Measurements from ENCODE around the gene CENPQ. TPM values are rescaled to one million over a fixed set of nuclear protein-coding genes. Genes with fewer than 3 reads are reported as not detected.

CENPQ gene
- total RNA-seq, 2 experiments from 2014 or later: 17.6 to 18.4 TPM

DNA sequence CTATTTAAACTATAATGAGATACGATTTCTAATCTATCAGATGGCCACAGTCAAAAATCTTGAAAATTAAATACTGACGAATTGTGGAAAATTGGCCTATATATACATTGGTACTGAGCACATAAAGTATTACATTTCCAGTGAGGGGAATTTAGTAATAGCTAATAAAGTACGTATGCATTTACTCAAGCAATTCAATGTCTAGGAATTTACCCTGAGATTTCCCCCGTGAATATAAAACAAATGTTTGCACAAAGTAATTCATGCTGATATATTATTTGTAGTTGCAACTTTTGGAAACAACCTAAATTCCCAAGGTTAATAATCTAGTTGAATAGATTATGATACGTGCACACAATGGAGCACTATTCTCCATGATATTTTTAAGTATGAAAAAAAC, 72.6 kb downstream of the CENPQ start:
- POLR2A ChIA-PET: no interaction called here
- CTCF ChIA-PET: no interaction called here

DNA sequence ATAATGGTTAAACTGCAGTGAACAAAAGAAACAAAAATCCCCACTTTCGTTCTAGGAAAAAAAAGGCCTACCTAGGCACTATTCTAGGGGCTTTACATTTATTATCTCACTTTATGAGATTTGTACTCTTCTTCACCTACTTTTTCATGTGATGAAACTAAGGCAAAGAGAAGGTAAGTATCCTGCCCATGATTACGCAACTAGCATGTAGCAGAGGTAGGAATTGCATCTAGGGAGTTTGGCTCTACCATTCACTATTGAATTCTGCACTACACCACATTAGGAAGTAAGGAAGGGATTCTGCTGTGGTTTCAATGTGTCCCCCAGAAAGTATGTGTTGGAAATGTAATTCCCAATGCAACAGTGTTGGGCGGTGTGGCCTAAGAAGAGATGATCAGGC, 75.9 kb downstream of the CENPQ start:
- ChIA-PET POLR2A (no interaction called here), CTCF (no interaction called here)

DNA sequence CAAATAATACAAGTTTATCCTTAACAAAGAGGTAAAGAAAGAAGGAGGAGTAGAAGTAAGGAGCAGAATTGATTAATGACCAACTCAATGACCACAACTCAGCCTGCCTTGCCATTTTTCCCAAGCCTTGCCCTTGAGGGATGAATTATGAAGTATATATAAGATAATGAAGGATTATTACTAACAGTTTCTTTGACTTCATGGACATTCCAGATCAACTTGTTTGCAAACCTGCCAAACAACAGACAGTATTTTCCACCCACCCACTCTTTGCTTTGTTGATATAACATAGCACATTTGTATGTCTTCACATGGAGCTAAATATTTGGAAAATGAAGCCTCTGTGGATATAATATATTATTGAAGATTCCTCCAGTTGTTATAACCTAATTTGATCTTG, 77.4 kb downstream of the CENPQ start:
- ChIA-PET CTCF (no interaction called here), POLR2A (no interaction called here)

DNA sequence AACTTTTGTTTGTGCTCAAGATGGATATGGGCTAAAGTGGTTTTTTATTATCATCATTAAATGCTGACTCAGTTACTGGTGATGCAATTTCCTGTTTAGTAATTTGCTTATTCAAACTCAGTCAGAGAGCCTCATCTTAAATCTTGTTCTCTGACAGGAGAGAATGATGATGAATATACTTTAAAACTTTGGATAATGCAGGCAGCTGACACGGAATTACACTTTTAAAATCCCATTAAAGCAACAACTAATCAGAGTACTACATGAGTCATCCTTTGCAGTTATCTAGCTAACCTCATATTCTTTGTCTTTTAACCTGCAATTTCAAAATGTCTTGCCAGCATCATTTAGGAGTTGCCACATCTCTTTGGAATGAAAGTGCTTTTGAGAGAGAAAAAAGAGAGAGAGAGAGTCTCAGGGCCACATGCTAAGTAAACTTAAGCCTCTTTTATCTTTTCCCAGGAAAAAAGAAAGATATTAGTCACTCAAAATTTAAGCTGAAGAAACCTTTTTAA, 78.1 kb downstream of the CENPQ start:
- ChIA-PET CTCF (no interaction called here), POLR2A (no interaction called here)

DNA sequence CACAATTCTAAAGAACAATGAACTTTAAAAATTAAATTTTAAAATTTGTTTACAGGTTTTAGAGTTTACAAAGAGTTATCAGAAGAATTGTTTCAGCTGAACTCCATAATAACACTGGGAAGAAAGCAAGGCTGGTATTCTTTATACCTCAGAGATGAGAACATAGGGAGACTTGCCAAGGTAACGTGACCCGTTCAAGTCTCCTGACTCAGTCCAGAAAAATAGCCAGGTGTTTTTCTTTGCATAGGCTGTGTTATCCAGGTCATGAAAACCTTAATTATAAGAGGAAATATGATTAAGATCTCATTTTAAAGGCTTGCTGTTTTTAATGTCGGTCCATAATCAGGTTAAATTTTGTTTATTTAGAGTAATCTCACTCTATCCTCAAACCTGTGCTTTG, 78.8 kb downstream of the CENPQ start:
- ChIA-PET POLR2A (no interaction called here), CTCF (no interaction called here)

Other genes with a start within 250 kb of the CENPQ start
- gene MMUT, start 117 bp upstream of the CENPQ start, total RNA-seq: 10 to 100 TPM; 11.4 to 11.5 TPM
- not detected for gene GLYATL3, start 36.6 kb downstream of the CENPQ start, total RNA-seq
- gene C6orf141, start 87.3 kb downstream of the CENPQ start, total RNA-seq: not detected
- gene RHAG, start 173.5 kb downstream of the CENPQ start, total RNA-seq: not detected

Measured in activated CD8-positive, alpha-beta memory T cell treated with anti-CD3 and anti-CD28 coated beads for 36 hours (primary cell).